ENCODE measurements around the gene FASTKD3. TPM values are rescaled to one million over a fixed set of nuclear protein-coding genes. Genes with fewer than 3 reads are reported as not detected.
A peak's percentile ranks its signal among the peaks of the same experiment; 100 is the strongest.

The FASTKD3 gene
- total RNA-seq, 1 donor from 2014 or later, result 7.4 TPM

DNA sequence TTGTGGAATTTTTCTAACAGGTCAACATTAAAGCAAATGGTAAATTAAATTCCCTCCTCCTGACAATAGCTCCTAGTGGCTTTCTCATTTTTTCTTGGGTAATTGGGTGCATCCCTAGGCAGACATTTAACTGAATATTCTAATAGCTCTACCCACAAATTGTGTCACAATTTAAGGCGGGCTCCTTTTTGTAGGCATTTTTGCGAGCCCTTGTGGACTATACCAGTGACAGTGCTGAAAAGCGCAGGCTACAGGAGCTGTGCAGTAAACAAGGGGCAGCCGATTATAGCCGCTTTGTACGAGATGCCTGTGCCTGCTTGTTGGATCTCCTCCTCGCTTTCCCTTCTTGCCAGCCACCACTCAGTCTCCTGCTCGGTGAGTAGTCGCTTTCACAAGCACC lies 20.1 kb upstream of the FASTKD3 start:
- Mint-ChIP-seq H3K27me3 (ENCODE audit: unreplicated experiment) (no peaks in the 10 kb centered on the region), H3K4me1 (ENCODE audit: low read depth, unreplicated experiment) (peaks cover 2% of the 10 kb centered on the region), H3K36me3 (ENCODE audit: unreplicated experiment) (peaks cover 5% of the 10 kb centered on the region), H3K27ac (ENCODE audit: unreplicated experiment) (no peak overlapping the region), H3K9me3 (ENCODE audit: unreplicated experiment) (no peaks in the 10 kb centered on the region), H3K4me3 (ENCODE audit: unreplicated experiment) (no peak overlapping the region)
- TF ChIP-seq, protein P1, sequence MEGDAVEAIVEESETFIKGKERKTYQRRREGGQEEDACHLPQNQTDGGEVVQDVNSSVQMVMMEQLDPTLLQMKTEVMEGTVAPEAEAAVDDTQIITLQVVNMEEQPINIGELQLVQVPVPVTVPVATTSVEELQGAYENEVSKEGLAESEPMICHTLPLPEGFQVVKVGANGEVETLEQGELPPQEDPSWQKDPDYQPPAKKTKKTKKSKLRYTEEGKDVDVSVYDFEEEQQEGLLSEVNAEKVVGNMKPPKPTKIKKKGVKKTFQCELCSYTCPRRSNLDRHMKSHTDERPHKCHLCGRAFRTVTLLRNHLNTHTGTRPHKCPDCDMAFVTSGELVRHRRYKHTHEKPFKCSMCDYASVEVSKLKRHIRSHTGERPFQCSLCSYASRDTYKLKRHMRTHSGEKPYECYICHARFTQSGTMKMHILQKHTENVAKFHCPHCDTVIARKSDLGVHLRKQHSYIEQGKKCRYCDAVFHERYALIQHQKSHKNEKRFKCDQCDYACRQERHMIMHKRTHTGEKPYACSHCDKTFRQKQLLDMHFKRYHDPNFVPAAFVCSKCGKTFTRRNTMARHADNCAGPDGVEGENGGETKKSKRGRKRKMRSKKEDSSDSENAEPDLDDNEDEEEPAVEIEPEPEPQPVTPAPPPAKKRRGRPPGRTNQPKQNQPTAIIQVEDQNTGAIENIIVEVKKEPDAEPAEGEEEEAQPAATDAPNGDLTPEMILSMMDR (IDR thresholded peaks at IDR 0.05; ENCODE audit: partially characterized antibody, unreplicated experiment), result no peak
- DNase-seq, result no peak

DNA sequence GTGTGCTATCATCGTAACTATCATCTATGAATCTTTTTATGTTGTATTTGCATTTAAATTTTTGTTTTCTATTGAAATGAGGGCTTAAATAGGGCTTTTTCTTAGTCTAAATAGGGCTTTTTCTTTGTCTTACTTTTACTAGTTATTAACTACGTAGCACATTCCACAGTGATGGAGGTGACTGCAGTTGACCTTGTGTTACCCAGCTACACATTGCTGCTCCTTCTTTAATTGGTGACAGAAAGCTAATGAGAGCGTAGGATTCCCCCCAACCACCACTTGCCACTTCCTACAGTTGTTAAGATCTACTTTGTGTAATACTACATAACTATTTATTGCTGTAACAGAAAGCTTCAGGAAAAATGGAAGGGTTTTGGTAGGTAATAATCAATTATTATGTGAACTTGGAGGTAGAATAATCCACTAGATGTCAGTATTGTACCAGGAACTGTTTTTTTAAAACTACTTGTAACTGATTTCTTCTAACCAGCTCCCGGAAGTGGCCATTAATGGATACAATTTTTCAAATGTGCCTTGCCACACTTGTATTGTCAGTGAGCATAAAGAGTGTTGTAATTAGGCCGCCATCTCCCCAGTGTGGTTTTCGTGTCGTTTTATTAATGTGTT lies 18.1 kb upstream of the FASTKD3 start:
- Mint-ChIP-seq H3K4me1 (ENCODE audit: low read depth, unreplicated experiment) (peaks cover 3% of the 10 kb centered on the region), H3K27me3 (ENCODE audit: unreplicated experiment) (no peaks in the 10 kb centered on the region), H3K27ac (ENCODE audit: unreplicated experiment) (no peak overlapping the region), H3K9me3 (ENCODE audit: unreplicated experiment) (no peaks in the 10 kb centered on the region), H3K36me3 (ENCODE audit: unreplicated experiment) (no peaks in the 10 kb centered on the region), H3K4me3 (ENCODE audit: unreplicated experiment) (no peak overlapping the region)
- TF ChIP-seq, protein P1 (IDR thresholded peaks at IDR 0.05; ENCODE audit: partially characterized antibody, unreplicated experiment), result peak; percentile 60
- DNase-seq, result no peak

DNA sequence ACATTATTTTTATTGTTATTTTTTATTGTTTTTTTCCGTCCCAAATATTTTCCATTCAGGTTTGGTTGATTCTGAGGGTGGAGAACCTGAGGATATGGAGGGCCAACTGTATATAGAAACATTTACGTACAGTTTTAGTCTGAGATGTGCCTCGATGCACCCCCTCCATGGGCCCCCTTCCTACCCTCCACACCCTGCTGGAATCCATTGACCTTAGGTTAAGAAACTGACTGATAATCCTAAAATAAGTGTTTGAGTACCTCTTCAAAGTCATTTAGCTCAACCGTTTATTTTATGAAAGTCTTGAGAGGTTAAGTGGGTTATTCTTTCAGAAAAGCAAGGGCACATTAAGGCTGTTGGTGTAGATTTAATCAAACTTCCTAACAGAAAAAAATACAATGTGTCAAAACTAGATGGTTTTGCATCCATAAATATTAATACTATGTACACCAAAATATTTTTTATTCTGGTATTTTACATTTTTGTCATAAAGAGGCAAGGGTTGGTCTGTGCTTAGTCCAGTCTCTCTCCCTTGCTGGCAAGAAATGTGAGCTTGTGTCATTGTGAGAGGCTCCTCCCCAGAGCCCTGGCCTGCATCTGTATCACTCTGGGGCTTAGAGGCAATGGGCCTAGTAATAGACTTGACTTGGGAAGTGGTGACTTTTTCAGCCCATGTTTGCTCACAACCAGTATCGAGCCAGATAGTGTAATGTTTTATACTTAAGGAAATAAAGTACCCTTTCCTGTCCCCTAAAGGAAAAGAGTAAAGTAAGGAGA lies 15.8 kb upstream of the FASTKD3 start:
- H3K9me3 Mint-ChIP-seq (ENCODE audit: unreplicated experiment), result no peaks in the 10 kb centered on the region
- H3K4me1 Mint-ChIP-seq (ENCODE audit: low read depth, unreplicated experiment), result peaks cover 8% of the 10 kb centered on the region
- no peak overlapping the region for H3K4me3 Mint-ChIP-seq (ENCODE audit: unreplicated experiment)
- TF ChIP-seq, protein P1 (IDR thresholded peaks at IDR 0.05; ENCODE audit: partially characterized antibody, unreplicated experiment), result no peak
- no peaks in the 10 kb centered on the region for H3K27me3 Mint-ChIP-seq (ENCODE audit: unreplicated experiment)
- H3K27ac Mint-ChIP-seq (ENCODE audit: unreplicated experiment), result no peak overlapping the region
- no peaks in the 10 kb centered on the region for H3K36me3 Mint-ChIP-seq (ENCODE audit: unreplicated experiment)
- peak; percentile 24 for DNase-seq

DNA sequence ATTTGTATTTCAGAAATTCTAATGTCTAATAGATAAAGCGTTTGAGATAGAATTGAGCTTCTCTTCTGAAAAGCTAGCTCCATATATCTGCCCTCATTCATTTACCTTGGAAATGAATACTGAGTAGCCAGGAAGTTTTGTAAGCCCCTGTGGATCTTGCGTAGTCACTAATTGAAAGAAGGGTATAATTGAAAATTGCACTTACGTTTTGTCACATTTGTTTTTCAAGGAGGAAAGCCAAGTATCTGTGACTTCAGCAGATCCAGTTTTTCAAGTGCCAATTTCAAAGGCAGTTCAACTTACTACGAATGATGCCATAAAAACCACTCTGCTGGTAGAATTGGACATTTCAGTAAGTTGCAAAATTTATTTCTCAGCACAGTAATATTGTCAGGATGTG lies 14.1 kb upstream of the FASTKD3 start:
- TF ChIP-seq, protein P1 (IDR thresholded peaks at IDR 0.05; ENCODE audit: partially characterized antibody, unreplicated experiment), result no peak
- H3K4me3 Mint-ChIP-seq (ENCODE audit: unreplicated experiment), result no peak overlapping the region
- DNase-seq, result no peak
- no peaks in the 10 kb centered on the region for H3K36me3 Mint-ChIP-seq (ENCODE audit: unreplicated experiment)
- H3K4me1 Mint-ChIP-seq (ENCODE audit: low read depth, unreplicated experiment), result peaks cover 15% of the 10 kb centered on the region
- H3K27me3 Mint-ChIP-seq (ENCODE audit: unreplicated experiment), result no peaks in the 10 kb centered on the region
- H3K27ac Mint-ChIP-seq (ENCODE audit: unreplicated experiment), result no peak overlapping the region
- H3K9me3 Mint-ChIP-seq (ENCODE audit: unreplicated experiment), result no peaks in the 10 kb centered on the region

DNA sequence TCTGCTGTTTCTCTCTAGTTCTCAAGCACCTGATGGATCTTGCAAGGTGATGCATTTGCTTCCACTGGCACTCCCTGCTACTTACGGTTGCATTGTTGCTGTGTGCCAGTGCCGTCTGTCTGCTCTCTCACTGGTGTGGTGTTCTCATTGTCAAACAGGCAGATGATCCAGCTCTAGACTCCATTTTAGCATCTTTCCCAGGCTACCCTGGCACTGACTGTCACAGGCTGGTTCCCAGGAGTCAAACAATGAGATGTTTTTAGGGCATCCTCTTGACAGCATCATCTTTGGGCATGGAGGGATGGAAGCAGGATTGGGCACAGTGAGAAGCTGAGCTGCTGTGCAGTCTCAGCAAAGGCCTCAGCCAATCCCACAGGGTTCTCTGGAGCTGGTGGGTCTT lies 13.0 kb upstream of the FASTKD3 start:
- H3K36me3 Mint-ChIP-seq (ENCODE audit: unreplicated experiment), result no peaks in the 10 kb centered on the region
- DNase-seq, result no peak
- no peak overlapping the region for H3K27ac Mint-ChIP-seq (ENCODE audit: unreplicated experiment)
- peaks cover 15% of the 10 kb centered on the region for H3K4me1 Mint-ChIP-seq (ENCODE audit: low read depth, unreplicated experiment)
- H3K9me3 Mint-ChIP-seq (ENCODE audit: unreplicated experiment), result no peaks in the 10 kb centered on the region
- TF ChIP-seq, protein P1 (IDR thresholded peaks at IDR 0.05; ENCODE audit: partially characterized antibody, unreplicated experiment), result no peak
- no peaks in the 10 kb centered on the region for H3K27me3 Mint-ChIP-seq (ENCODE audit: unreplicated experiment)
- no peak overlapping the region for H3K4me3 Mint-ChIP-seq (ENCODE audit: unreplicated experiment)
